ENCODE results near the gene C14orf180. TPM values are rescaled to one million over a fixed set of nuclear protein-coding genes. Genes with fewer than 3 reads are reported as not detected.

Gene C14orf180
- polyA plus RNA-seq, 2 of the 4 experiments (the other 2 are of a cell fraction) = not detected

- ChIA-PET CTCF (interaction anchor here (0.8 to 12.1 kb wide), 7 partner anchors 8 to 490 kb away, joined by 3 to 112 read pairs (median 3); no protein-coding TSS in a partner anchor), POLR2A (no interaction called here)
- Histone ChIP-seq H3K4me1 (peaks cover 7% of the 10 kb centered on the region; the same call in 2 of the 3 replicates), H3K4me3 (no peak overlapping the region), H3K27ac (no peak overlapping the region), H3K9me3 (no peaks in the 10 kb centered on the region), H3K4me2 (no peak overlapping the region)
- 50% methylated on average over 9 of the region's 11 CpGs for WGBS (ENCODE audit: missing lambda C conversion rate)
- ATAC-seq (no peak), FAIRE-seq (no peak), DNase-seq (ENCODE audit: low read depth in 1 of 2, low spot score in 1 of 2) (no peak)
- TF ChIP-seq, protein P1, sequence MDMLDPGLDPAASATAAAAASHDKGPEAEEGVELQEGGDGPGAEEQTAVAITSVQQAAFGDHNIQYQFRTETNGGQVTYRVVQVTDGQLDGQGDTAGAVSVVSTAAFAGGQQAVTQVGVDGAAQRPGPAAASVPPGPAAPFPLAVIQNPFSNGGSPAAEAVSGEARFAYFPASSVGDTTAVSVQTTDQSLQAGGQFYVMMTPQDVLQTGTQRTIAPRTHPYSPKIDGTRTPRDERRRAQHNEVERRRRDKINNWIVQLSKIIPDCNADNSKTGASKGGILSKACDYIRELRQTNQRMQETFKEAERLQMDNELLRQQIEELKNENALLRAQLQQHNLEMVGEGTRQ (IDR thresholded peaks at IDR 0.05) = peak; percentile 55
- TF ChIP-seq KDM1A (IDR thresholded peaks at IDR 0.05; ENCODE audit: low read depth) = no peak
Observed at GRCh38 chr14:104568620-104569019, 10.9 kb upstream of the C14orf180 start.

DNA sequence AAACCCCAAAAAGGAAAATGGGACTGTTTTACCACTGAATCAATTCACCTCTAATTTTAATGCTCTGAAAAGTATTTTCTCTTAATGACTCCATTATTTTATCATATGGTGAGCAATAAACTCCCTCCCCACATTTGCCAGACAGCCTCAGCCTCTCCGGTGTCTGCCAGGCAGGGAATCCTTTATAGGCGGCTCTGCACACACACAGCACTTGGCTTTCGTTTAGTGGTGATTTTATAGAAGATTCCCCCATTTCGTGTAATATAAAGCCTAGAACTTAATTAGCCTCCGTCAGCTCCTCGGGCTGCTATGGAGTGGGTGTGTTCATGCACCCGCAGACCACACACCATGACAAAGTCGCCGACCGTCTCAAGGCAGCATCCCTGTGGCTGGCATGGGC lies 10.1 kb upstream of the C14orf180 start:
- Histone ChIP-seq H3K9me3 (no peaks in the 10 kb centered on the region), H3K4me3 (no peak overlapping the region), H3K4me1 (0 out of 3 replicates have a peak, but pooled peaks cover under 1% of the 10 kb centered on the region), H3K27ac (no peak overlapping the region), H3K4me2 (no peak overlapping the region)
- POLR2A ChIA-PET = no interaction called here
- no peak for ATAC-seq
- TF ChIP-seq PHF8 (IDR thresholded peaks at IDR 0.05; ENCODE audit: borderline replicate concordance, low read depth) (no peak), TP53 (CRISPR knock-in tag; IDR thresholded peaks at IDR 0.05) (no peak), FOXS1 (CRISPR knock-in tag; IDR thresholded peaks at IDR 0.05) (no peak), CEBPB (IDR thresholded peaks at IDR 0.05) (no peak), BHLHE40 (IDR thresholded peaks at IDR 0.05; ENCODE audit: low read depth, low read length) (no peak), MYC (IDR thresholded peaks at IDR 0.05; ENCODE audit: borderline replicate concordance, low read length) (no peak), ZC3H11A (IDR thresholded peaks at IDR 0.05) (no peak), HEYL (CRISPR knock-in tag; IDR thresholded peaks at IDR 0.05) (no peak), HOXB5 (CRISPR knock-in tag; IDR thresholded peaks at IDR 0.05) (no peak), EP300 (IDR thresholded peaks at IDR 0.05) (no peak), RNF2 (IDR thresholded peaks at IDR 0.05; ENCODE audit: borderline replicate concordance, low read depth) (no peak), EHMT2 (IDR thresholded peaks at IDR 0.05; ENCODE audit: low read depth) (no peak), CHD4 (IDR thresholded peaks at IDR 0.05; ENCODE audit: borderline replicate concordance) (no peak)
- no peak for DNase-seq (ENCODE audit: low read depth in 1 of 2, low spot score in 1 of 2)
- CTCF ChIA-PET = interaction anchor here (2.3 kb wide), 1 partner anchor 13 kb away, joined by 6 read pairs; no protein-coding TSS in a partner anchor
- FAIRE-seq = no peak
- WGBS (ENCODE audit: missing lambda C conversion rate) = 56% methylated on average over 10 of the region's 10 CpGs

GRCh38 chr14:104571246-104571645 lies 8.3 kb upstream of the C14orf180 start:
- FAIRE-seq (no peak), ATAC-seq (no peak), DNase-seq (ENCODE audit: low read depth in 1 of 2, low spot score in 1 of 2) (no peak)
- 55% methylated on average over 16 of the region's 16 CpGs for WGBS (ENCODE audit: missing lambda C conversion rate)
- Histone ChIP-seq H3K9me3 (no peaks in the 10 kb centered on the region), H3K27ac (no peak overlapping the region), H3K4me3 (no peak overlapping the region), H3K4me2 (no peak overlapping the region), H3K4me1 (no peaks in the 10 kb centered on the region)
- ChIA-PET POLR2A (no interaction called here), CTCF (interaction anchor here (0.7 to 2.3 kb wide), 6 partner anchors 9 to 493 kb away, joined by 3 to 6 read pairs (median 4); no protein-coding TSS in a partner anchor)
- TF ChIP-seq KDM5A (IDR thresholded peaks at IDR 0.05) (no peak), MYC (IDR thresholded peaks at IDR 0.05; ENCODE audit: borderline replicate concordance, low read length) (no peak), EHMT2 (IDR thresholded peaks at IDR 0.05; ENCODE audit: low read depth) (no peak), SMC3 (IDR thresholded peaks at IDR 0.05) (no peak), ESRRA (IDR thresholded peaks at IDR 0.05; ENCODE audit: borderline replicate concordance, low read length) (no peak), EHF (CRISPR knock-in tag; IDR thresholded peaks at IDR 0.05) (no peak), HES2 (IDR thresholded peaks at IDR 0.05) (no peak), HDAC2 (IDR thresholded peaks at IDR 0.05) (no peak), HOXA7 (CRISPR knock-in tag; IDR thresholded peaks at IDR 0.05) (no peak), POLR2A (IDR thresholded peaks at IDR 0.05; ENCODE audit: low read length) (no peak), JUNB (IDR thresholded peaks at IDR 0.05) (no peak)
